ENCODE measurements around the gene TCAP. TPM values are rescaled to one million over a fixed set of nuclear protein-coding genes. Genes with fewer than 3 reads are reported as not detected.

Gene TCAP
- polyA plus RNA-seq, 1 of the 3 experiments (the other 2 are of a cell fraction), result 0.43 TPM

GRCh38 chr17:39633570-39634183, 31.5 kb upstream of the TCAP start:
- Histone ChIP-seq H3F3A (replicated peaks; ENCODE audit: insufficient read depth) (no peaks in the 10 kb centered on the region), H4K20me1 (ENCODE audit: insufficient read depth) (no peaks in the 10 kb centered on the region), H3K4me1 (ENCODE audit: control insufficient read depth in 1 of 2, insufficient read depth in 2 of 2, low read depth in 1 of 2, low read length in 1 of 2) (peaks cover 0 to 18% of the 10 kb centered on the region in 2 experiments; a peak in 2 of 4 replicates), H3K36me3 (replicated peaks in 1 of 2; ENCODE audit: control insufficient read depth in 1 of 2, insufficient read depth in 2 of 2, low read length in 1 of 2) (no peaks in the 10 kb centered on the region), H3K27ac (ENCODE audit: low read depth in 2 of 2, low read length in 1 of 2) (no peak overlapping the region), H2AFZ (ENCODE audit: low read depth) (no peak overlapping the region), H3K4me3 (ENCODE audit: low read depth in 2 of 2, low read length in 1 of 2) (no peak overlapping the region), H3K9ac (no peak overlapping the region), H3K79me2 (ENCODE audit: insufficient read depth) (peaks cover 17% of the 10 kb centered on the region), H3K4me2 (no peak overlapping the region), H3K9me3 (no peaks in the 10 kb centered on the region), H3K9me2 (no peaks in the 10 kb centered on the region), H3K27me3 (ENCODE audit: insufficient read depth) (peaks cover 19% of the 10 kb centered on the region)
- TF ChIP-seq, protein P1, sequence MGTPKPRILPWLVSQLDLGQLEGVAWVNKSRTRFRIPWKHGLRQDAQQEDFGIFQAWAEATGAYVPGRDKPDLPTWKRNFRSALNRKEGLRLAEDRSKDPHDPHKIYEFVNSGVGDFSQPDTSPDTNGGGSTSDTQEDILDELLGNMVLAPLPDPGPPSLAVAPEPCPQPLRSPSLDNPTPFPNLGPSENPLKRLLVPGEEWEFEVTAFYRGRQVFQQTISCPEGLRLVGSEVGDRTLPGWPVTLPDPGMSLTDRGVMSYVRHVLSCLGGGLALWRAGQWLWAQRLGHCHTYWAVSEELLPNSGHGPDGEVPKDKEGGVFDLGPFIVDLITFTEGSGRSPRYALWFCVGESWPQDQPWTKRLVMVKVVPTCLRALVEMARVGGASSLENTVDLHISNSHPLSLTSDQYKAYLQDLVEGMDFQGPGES (IDR thresholded peaks at IDR 0.05; ENCODE audit: low read depth, low read length), result no peak
- TF ChIP-seq MXI1 (IDR thresholded peaks at IDR 0.05; ENCODE audit: low read depth, low read length) (no peak), TAF1 (IDR thresholded peaks at IDR 0.05; ENCODE audit: borderline replicate concordance, low read depth, low read length) (no peak), EP300 (IDR thresholded peaks at IDR 0.05; ENCODE audit: borderline replicate concordance in 1 of 2, low read depth in 1 of 2, low read length in 1 of 2) (no peak), SMC3 (IDR thresholded peaks at IDR 0.05; ENCODE audit: low read depth, low read length) (no peak), ZBTB33 (IDR thresholded peaks at IDR 0.05; ENCODE audit: borderline replicate concordance, low read depth) (no peak), CTCF (IDR thresholded peaks at IDR 0.05) (no peak), RFX5 (IDR thresholded peaks at IDR 0.05; ENCODE audit: low read length) (no peak), RXRA (IDR thresholded peaks at IDR 0.05; ENCODE audit: borderline replicate concordance, low read depth) (no peak), RAD21 (IDR thresholded peaks at IDR 0.05; ENCODE audit: low read length) (no peak), PBX3 (IDR thresholded peaks at IDR 0.05) (no peak)
- TF ChIP-seq, protein P2, sequence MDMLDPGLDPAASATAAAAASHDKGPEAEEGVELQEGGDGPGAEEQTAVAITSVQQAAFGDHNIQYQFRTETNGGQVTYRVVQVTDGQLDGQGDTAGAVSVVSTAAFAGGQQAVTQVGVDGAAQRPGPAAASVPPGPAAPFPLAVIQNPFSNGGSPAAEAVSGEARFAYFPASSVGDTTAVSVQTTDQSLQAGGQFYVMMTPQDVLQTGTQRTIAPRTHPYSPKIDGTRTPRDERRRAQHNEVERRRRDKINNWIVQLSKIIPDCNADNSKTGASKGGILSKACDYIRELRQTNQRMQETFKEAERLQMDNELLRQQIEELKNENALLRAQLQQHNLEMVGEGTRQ (IDR thresholded peaks at IDR 0.05; ENCODE audit: borderline replicate concordance, low read depth, low read length), result no peak
- ChIA-PET CTCF (interaction anchor here (0.7 to 17.4 kb wide), 17 partner anchors 11 to 119 kb away, joined by 3 to 332 read pairs (median 4); partner anchors contain the start of genes ERBB2 and PPP1R1B), POLR2A (no interaction called here)
- no peak for DNase-seq
- WGBS (ENCODE audit: low lambda C conversion rate), result 56% methylated on average over 8 of the region's 8 CpGs

All from SK-N-SH (cell line).